BE2C (cell line): ENCODE data around the gene RSPH1.

Experiments used
- DNase-seq: peaks from one replicate; pipeline ENCODE4 v3.0.0-alpha.2; 2020
- H3K27me3 ChIP-seq: fragments of 250-450 bp; sonication (Bioruptor Pico); 2 replicates; pipeline ENCODE4 v1.5.1; 2020; ENCODE audit warnings: mild to moderate bottlenecking
- H3K36me3 ChIP-seq: fragments of 250-450 bp; sonication (Bioruptor Pico); 2 replicates; pipeline ENCODE4 v1.5.1; 2020; ENCODE audit warnings: mild to moderate bottlenecking
- H3K4me1 ChIP-seq: fragments of 250-450 bp; sonication (Bioruptor Pico); 2 replicates; pipeline ENCODE4 v1.5.1; 2020
- H3K4me3 ChIP-seq: 2 replicates; pipeline ENCODE4 v1.5.1; 2011; ENCODE audit warnings: low read depth, low read length
- H3K9me3 ChIP-seq: fragments of 250-450 bp; sonication (Bioruptor Pico); 2 replicates; pipeline ENCODE4 v1.5.1; 2020
- CTCF ChIP-seq: IDR thresholded peaks from 2 replicates; pipeline ENCODE4 v1.5.1; 2012; ENCODE audit warnings: mild to moderate bottlenecking, low read depth, low read length

RSPH1 gene

GRCh38 chr21:42452401-42453223, 43.4 kb downstream of the RSPH1 start:
- no peak for TF ChIP-seq CTCF
- Histone ChIP-seq H3K4me1 (no peaks in the 10 kb centered on the region), H3K27me3 (no peaks in the 10 kb centered on the region)

GRCh38 chr21:42451941-42452340, 44.1 kb downstream of the RSPH1 start:
- Histone ChIP-seq H3K4me1 (no peaks in the 10 kb centered on the region), H3K9me3 (no peaks in the 10 kb centered on the region; the same call in 1 of the 2 replicates), H3K36me3 (no peaks in the 10 kb centered on the region), H3K4me3 (no peak overlapping the region), H3K27me3 (no peaks in the 10 kb centered on the region)
- no peak for DNase-seq
- no peak for TF ChIP-seq CTCF

More at GRCh38 chr21:42452401-42453223, 43.4 kb downstream of the RSPH1 start:
- H3K9me3 ChIP-seq = no peaks in the 10 kb centered on the region; the same call in 1 of the 2 replicates
- H3K4me3 ChIP-seq = no peak overlapping the region
- H3K36me3 ChIP-seq = no peaks in the 10 kb centered on the region
- DNase-seq = no peak

GRCh38 chr21:42448686-42449085, 47.3 kb downstream of the RSPH1 start:
- H3K27me3 ChIP-seq = no peaks in the 10 kb centered on the region
- no peak for TF ChIP-seq CTCF
- no peaks in the 10 kb centered on the region; the same call in 1 of the 2 replicates for H3K9me3 ChIP-seq
- H3K4me1 ChIP-seq = no peaks in the 10 kb centered on the region
- no peak for DNase-seq
- no peak overlapping the region for H3K4me3 ChIP-seq
- H3K36me3 ChIP-seq = no peaks in the 10 kb centered on the region

- Histone ChIP-seq H3K9me3 (no peaks in the 10 kb centered on the region; the same call in 1 of the 2 replicates), H3K36me3 (no peaks in the 10 kb centered on the region), H3K27me3 (no peaks in the 10 kb centered on the region), H3K4me1 (no peaks in the 10 kb centered on the region), H3K4me3 (no peak overlapping the region)
- no peak for DNase-seq
- no peak for TF ChIP-seq CTCF
These were observed 48.3 kb downstream of the RSPH1 start for GRCh38 chr21:42447732-42448131.

DNA sequence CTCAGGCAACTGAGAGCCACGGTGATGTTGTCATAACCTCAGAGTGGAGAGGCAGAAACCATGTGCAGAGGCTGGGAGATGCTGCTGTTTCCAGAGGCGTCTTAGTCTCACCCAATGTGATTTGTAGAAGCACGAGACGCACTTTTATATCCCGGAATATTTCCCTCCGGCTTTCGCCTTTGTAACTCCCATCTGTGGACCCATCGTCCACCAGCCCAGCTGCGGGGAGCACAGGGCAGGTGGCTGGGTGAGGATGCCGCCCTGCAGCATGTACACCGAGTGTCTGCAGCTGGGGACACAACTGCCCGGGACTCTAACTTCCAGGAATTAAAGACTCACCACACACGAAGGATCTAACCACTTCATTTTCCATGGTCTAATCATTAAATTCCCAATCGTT, 48.8 kb downstream of the RSPH1 start:
- Histone ChIP-seq H3K36me3 (no peaks in the 10 kb centered on the region), H3K9me3 (no peaks in the 10 kb centered on the region), H3K4me3 (no peak overlapping the region), H3K27me3 (no peaks in the 10 kb centered on the region), H3K4me1 (no peaks in the 10 kb centered on the region)
- no peak for DNase-seq
- no peak for TF ChIP-seq CTCF

- peak; percentile 0 for DNase-seq
- H3K4me3 ChIP-seq = no peak overlapping the region
- no peak for TF ChIP-seq CTCF
- H3K36me3 ChIP-seq = no peaks in the 10 kb centered on the region
- H3K4me1 ChIP-seq = no peaks in the 10 kb centered on the region
- no peaks in the 10 kb centered on the region for H3K9me3 ChIP-seq
- H3K27me3 ChIP-seq = no peaks in the 10 kb centered on the region
These were observed 49.5 kb downstream of the RSPH1 start for GRCh38 chr21:42446531-42446930.
